Stimulated activated naive B cell treated with anti-CD40 and anti-IgM and Interleukin-4, amounts not matched to agents 10 μg/mL and 1 μg/mL and 100 μg/mL, for 72 hours (primary cell): ENCODE data around the gene C19orf25.
A peak's percentile ranks its signal among the peaks of the same experiment; 100 is the strongest.

Experiments
- ATAC-seq, 2 donors: fragments of 150-1000 bp; cut with Tn5 transposase; replicated peaks; 2 replicates each; pipeline ENCODE4 v1.10.0; 2021; ENCODE audit warnings: moderate library complexity in 1 of 2
- DNase-seq: peaks from one replicate; pipeline ENCODE4 v3.0.0; 2021
- H3K27ac Mint-ChIP-seq: one replicate; pipeline ENCODE4 v1.8.0; 2022; ENCODE audit warnings: mild to moderate bottlenecking, mixed read lengths
- H3K27me3 Mint-ChIP-seq, 2 donors: one replicate each; pipeline ENCODE4 v1.8.0; 2022; ENCODE audit warnings: mixed read lengths in 2 of 2
- H3K36me3 Mint-ChIP-seq, 2 donors: one replicate each; pipeline ENCODE4 v1.8.0; 2022; ENCODE audit warnings: mixed read lengths in 2 of 2, mild to moderate bottlenecking in 1 of 2
- H3K4me1 Mint-ChIP-seq, 2 donors: one replicate each; pipeline ENCODE4 v1.8.0; 2022; ENCODE audit warnings: mixed read lengths in 2 of 2, mild to moderate bottlenecking in 1 of 2
- H3K4me3 Mint-ChIP-seq, 2 donors: one replicate each; pipeline ENCODE4 v1.8.0; 2022; ENCODE audit warnings: mild to moderate bottlenecking in 2 of 2, mixed read lengths in 2 of 2, moderate library complexity in 1 of 2
- H3K9me3 Mint-ChIP-seq, 2 donors: one replicate each; pipeline ENCODE4 v1.8.0; 2022; ENCODE audit warnings: mixed read lengths in 2 of 2, mild to moderate bottlenecking in 1 of 2

C19orf25 gene

GRCh38 chr19:1471515-1472160 is 7.4 kb downstream of the C19orf25 start:
- H3K27me3 Mint-ChIP-seq: peaks cover 12 to 16% of the 10 kb centered on the region in 2 donors
- ATAC-seq (peak; percentile 3 to 22), DNase-seq (no peak)
- H3K4me3 Mint-ChIP-seq: peak overlapping the region in 1 of 2 donors; percentile 79
- peaks cover 18 to 43% of the 10 kb centered on the region in 2 donors for H3K4me1 Mint-ChIP-seq
- H3K36me3 Mint-ChIP-seq: peaks cover 18 to 24% of the 10 kb centered on the region in 2 donors
- H3K9me3 Mint-ChIP-seq: no peaks in the 10 kb centered on the region
- no peak overlapping the region for H3K27ac Mint-ChIP-seq

DNA sequence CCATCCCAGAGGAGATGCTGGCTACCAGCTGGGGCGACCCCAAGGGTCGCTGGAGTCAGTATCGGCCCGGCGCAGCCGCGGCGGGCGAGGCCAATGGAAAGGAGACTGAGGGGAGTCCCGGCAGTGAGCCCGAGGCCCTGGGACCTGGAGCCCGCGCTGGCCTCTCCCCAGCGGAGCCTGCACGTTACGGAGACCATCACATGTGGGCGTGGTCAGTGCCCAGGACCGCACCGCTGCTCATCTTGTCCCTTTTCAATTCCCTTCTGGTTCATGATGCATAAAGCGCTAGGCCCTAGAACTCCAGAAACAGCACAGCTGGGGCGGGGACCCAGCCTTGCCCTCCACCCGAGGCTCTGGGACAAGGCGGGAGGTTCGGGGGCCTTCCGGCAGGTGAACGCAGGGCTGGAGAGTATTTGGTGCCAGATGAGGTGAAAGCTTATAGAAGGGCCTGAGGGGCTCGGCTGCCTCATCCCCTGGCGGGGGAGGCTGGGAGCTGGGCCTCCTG is 8.0 kb downstream of the C19orf25 start:
- Mint-ChIP-seq H3K9me3 (no peaks in the 10 kb centered on the region), H3K4me3 (peak overlapping the region; percentile 66 to 79), H3K27ac (peak overlapping the region; percentile 67), H3K27me3 (peaks cover 12 to 18% of the 10 kb centered on the region in 2 donors), H3K36me3 (peaks cover 18% of the 10 kb centered on the region in 2 donors), H3K4me1 (peaks cover 19 to 40% of the 10 kb centered on the region in 2 donors)
- DNase-seq (no peak), ATAC-seq (peak; percentile 56 to 57)

DNA sequence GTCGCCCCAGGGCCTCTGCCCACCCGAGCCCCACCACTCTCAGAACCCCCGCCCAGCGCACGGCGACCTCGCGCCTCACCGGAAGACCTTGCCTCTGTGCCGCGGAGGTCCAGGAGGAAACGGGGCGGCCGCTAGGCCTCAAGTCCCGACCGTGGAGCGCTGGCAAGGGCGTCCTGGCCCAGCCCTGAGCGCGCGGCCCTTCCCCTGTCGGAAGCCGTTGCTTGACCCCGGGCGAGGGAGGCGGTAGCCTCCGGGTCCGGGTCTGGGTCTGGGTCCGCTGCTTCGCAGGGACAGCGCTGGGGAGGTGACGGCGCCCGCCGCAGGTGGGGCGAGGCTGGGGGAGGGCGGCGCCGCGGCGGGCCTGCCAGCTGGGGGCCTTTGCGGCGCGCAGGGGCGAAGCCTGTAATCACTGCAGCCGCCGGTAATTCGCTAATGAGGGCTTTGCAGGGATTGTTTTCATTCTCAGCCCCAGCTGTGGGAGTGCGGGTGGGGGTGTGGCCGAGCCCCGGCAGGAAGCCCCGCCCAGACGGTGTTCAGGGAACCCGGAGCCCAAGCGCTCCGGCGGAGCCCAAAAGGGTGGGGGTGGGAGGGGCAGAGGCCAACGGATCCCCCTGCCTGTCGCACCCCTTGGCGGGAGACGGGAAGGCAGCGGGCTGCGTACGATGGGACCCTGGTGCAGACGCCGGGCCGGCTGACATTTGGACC is 8.6 kb downstream of the C19orf25 start:
- Mint-ChIP-seq H3K4me1 (peaks cover 19 to 40% of the 10 kb centered on the region in 2 donors), H3K36me3 (peaks cover 15 to 16% of the 10 kb centered on the region in 2 donors), H3K27ac (peak overlapping the region; percentile 87), H3K9me3 (no peaks in the 10 kb centered on the region), H3K27me3 (peaks cover 12 to 18% of the 10 kb centered on the region in 2 donors), H3K4me3 (peak overlapping the region; percentile 79 to 83)
- ATAC-seq (peak; percentile 54 to 66), DNase-seq (no peak)

- H3K27me3 Mint-ChIP-seq: peaks cover 12 to 18% of the 10 kb centered on the region in 2 donors
- H3K36me3 Mint-ChIP-seq: peaks cover 11 to 16% of the 10 kb centered on the region in 2 donors
- H3K9me3 Mint-ChIP-seq: no peaks in the 10 kb centered on the region
- H3K27ac Mint-ChIP-seq: peak overlapping the region; percentile 87
- H3K4me1 Mint-ChIP-seq: peaks cover 19 to 40% of the 10 kb centered on the region in 2 donors
- ATAC-seq (peak in 1 of 2 donors; percentile 0), DNase-seq (no peak)
- peak overlapping the region; percentile 79 to 83 for H3K4me3 Mint-ChIP-seq
These were observed 9.0 kb downstream of the C19orf25 start for GRCh38 chr19:1470055-1470304.

DNA sequence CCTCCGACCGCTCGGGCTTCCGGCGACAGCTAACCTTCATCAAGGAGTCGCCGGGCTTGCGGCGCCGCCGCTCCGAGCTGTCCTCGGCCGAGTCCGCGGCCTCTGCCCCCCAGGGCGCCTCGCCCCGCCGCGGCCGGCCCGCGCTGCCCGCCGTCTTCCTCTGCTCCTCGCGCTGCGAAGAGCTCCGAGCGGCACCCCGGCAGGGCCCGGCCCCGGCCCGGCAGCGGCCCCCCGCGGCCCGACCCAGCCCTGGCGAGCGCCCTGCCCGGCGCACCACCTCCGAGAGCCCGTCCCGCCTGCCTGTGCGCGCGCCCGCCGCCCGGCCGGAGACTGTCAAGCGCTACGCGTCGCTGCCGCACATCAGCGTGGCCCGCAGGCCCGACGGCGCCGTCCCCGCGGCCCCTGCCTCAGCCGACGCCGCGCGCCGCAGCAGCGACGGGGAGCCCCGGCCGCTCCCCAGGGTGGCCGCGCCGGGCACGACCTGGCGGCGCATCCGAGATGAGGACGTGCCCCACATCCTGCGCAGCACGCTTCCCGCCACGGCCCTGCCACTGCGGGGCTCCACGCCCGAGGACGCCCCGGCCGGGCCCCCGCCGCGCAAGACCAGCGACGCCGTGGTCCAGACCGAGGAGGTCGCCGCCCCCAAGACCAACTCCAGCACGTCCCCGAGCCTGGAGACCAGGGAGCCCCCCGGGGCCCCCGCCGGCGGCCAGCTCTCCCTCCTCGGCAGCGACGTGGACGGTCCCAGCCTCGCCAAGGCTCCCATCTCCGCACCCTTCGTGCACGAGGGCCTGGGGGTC is 9.6 kb downstream of the C19orf25 start:
- Mint-ChIP-seq H3K27ac (no peak overlapping the region), H3K9me3 (no peaks in the 10 kb centered on the region), H3K27me3 (peaks cover 12 to 18% of the 10 kb centered on the region in 2 donors), H3K4me1 (peaks cover 19 to 40% of the 10 kb centered on the region in 2 donors), H3K4me3 (peak overlapping the region in 1 of 2 donors; percentile 79), H3K36me3 (peaks cover 9 to 14% of the 10 kb centered on the region in 2 donors)
- DNase-seq (no peak), ATAC-seq (peak; percentile 17 to 28)

DNA sequence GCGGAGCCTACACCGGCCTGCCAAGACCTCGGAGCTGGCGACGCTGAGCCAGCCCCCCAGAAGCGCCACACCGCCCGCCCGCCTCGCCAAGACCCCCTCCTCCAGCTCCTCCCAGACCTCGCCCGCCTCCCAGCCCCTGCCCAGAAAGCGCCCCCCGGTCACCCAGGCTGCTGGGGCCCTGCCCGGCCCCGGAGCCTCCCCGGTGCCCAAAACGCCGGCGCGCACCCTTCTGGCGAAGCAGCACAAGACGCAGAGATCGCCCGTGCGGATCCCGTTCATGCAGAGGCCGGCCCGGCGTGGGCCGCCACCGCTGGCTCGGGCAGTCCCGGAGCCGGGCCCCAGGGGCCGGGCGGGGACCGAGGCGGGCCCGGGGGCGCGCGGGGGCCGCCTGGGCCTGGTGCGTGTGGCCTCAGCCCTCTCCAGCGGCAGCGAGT is 10.2 kb downstream of the C19orf25 start:
- Mint-ChIP-seq H3K27ac (no peak overlapping the region), H3K27me3 (peaks cover 12 to 18% of the 10 kb centered on the region in 2 donors), H3K9me3 (no peaks in the 10 kb centered on the region), H3K36me3 (peaks cover 6 to 8% of the 10 kb centered on the region in 2 donors), H3K4me3 (peak overlapping the region in 1 of 2 donors; percentile 48), H3K4me1 (peaks cover 19 to 40% of the 10 kb centered on the region in 2 donors)
- peak; percentile 17 to 21 for ATAC-seq
- DNase-seq: no peak

GRCh38 chr19:1468274-1468820 is 10.7 kb downstream of the C19orf25 start:
- ATAC-seq (no peak), DNase-seq (no peak)
- H3K27ac Mint-ChIP-seq: no peak overlapping the region
- peaks cover 12 to 18% of the 10 kb centered on the region in 2 donors for H3K27me3 Mint-ChIP-seq
- H3K9me3 Mint-ChIP-seq: no peaks in the 10 kb centered on the region
- H3K4me3 Mint-ChIP-seq: peak overlapping the region; percentile 44 to 56
- peaks cover 17 to 36% of the 10 kb centered on the region in 2 donors for H3K4me1 Mint-ChIP-seq
- peaks cover 4 to 5% of the 10 kb centered on the region in 2 donors for H3K36me3 Mint-ChIP-seq

GRCh38 chr19:1467490-1468273 is 11.3 kb downstream of the C19orf25 start:
- ATAC-seq: no peak
- Mint-ChIP-seq H3K27me3 (peaks cover 12 to 18% of the 10 kb centered on the region in 2 donors), H3K36me3 (peaks cover 1 to 2% of the 10 kb centered on the region in 2 donors), H3K27ac (no peak overlapping the region), H3K4me3 (peak overlapping the region in 1 of 2 donors; percentile 56), H3K9me3 (no peaks in the 10 kb centered on the region), H3K4me1 (peaks cover 14 to 33% of the 10 kb centered on the region in 2 donors)
- no peak for DNase-seq

GRCh38 chr19:1467215-1467489 is 11.9 kb downstream of the C19orf25 start:
- Mint-ChIP-seq H3K27ac (no peak overlapping the region), H3K9me3 (no peaks in the 10 kb centered on the region)
- no peak for ATAC-seq

DNA sequence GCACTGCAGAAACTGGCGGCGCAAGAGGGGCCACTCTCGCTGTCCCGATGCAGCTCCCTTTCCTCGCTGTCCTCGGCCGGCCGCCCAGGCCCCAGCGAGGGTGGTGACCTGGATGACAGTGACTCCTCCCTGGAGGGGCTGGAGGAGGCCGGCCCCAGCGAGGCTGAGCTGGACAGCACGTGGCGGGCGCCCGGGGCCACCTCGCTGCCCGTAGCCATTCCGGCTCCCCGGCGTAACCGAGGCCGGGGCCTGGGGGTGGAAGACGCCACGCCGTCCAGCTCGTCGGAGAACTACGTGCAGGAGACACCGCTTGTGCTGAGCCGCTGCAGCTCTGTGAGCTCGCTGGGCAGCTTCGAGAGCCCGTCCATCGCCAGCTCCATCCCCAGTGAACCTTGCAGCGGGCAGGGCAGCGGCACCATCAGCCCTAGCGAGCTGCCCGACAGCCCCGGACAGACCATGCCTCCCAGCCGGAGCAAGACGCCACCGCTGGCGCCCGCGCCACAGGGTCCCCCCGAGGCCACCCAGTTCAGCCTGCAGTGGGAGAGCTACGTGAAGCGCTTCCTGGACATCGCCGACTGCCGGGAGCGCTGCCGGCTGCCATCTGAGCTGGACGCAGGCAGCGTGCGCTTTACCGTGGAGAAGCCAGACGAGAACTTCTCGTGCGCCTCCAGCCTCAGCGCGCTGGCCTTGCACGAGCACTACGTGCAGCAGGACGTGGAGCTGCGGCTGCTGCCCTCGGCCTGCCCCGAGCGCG is 12.4 kb downstream of the C19orf25 start:
- peak overlapping the region; percentile 25 for H3K27ac Mint-ChIP-seq

More at GRCh38 chr19:1467215-1467489, 11.9 kb downstream of the C19orf25 start:
- Mint-ChIP-seq H3K4me1 (peaks cover 13 to 28% of the 10 kb centered on the region in 2 donors), H3K36me3 (peaks cover 1 to 2% of the 10 kb centered on the region in 2 donors), H3K27me3 (peaks cover 10 to 18% of the 10 kb centered on the region in 2 donors), H3K4me3 (peak overlapping the region in 1 of 2 donors; percentile 28)
- no peak for DNase-seq

DNA sequence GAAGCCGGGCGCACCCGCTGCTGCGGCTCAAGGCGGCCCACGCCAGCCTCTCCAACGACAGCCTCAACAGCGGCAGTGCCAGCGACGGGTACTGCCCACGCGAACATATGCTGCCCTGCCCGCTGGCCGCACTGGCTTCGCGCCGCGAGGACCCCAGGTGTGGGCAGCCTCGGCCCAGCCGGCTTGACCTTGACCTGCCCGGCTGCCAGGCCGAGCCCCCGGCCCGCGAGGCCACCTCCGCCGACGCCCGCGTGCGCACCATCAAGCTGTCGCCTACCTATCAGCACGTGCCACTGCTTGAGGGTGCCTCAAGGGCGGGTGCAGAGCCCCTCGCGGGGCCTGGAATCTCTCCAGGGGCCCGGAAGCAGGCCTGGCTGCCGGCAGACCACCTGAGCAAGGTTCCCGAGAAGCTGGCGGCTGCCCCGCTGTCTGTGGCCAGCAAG is 13.0 kb downstream of the C19orf25 start:
- H3K36me3 Mint-ChIP-seq: peaks cover 1 to 2% of the 10 kb centered on the region in 2 donors
- H3K4me1 Mint-ChIP-seq: peaks cover 7 to 17% of the 10 kb centered on the region in 2 donors
- DNase-seq (no peak), ATAC-seq (no peak)
- H3K27me3 Mint-ChIP-seq: peaks cover 4 to 12% of the 10 kb centered on the region in 2 donors
- no peak overlapping the region for H3K4me3 Mint-ChIP-seq
- H3K27ac Mint-ChIP-seq: no peak overlapping the region
- no peaks in the 10 kb centered on the region for H3K9me3 Mint-ChIP-seq

More for the DNA sequence above, 12.4 kb downstream of the C19orf25 start:
- Mint-ChIP-seq H3K27me3 (peaks cover 5 to 13% of the 10 kb centered on the region in 2 donors), H3K4me3 (peak overlapping the region in 1 of 2 donors; percentile 14), H3K36me3 (peaks cover 1 to 2% of the 10 kb centered on the region in 2 donors), H3K4me1 (peaks cover 9 to 23% of the 10 kb centered on the region in 2 donors), H3K9me3 (no peaks in the 10 kb centered on the region)
- DNase-seq (no peak), ATAC-seq (no peak)

DNA sequence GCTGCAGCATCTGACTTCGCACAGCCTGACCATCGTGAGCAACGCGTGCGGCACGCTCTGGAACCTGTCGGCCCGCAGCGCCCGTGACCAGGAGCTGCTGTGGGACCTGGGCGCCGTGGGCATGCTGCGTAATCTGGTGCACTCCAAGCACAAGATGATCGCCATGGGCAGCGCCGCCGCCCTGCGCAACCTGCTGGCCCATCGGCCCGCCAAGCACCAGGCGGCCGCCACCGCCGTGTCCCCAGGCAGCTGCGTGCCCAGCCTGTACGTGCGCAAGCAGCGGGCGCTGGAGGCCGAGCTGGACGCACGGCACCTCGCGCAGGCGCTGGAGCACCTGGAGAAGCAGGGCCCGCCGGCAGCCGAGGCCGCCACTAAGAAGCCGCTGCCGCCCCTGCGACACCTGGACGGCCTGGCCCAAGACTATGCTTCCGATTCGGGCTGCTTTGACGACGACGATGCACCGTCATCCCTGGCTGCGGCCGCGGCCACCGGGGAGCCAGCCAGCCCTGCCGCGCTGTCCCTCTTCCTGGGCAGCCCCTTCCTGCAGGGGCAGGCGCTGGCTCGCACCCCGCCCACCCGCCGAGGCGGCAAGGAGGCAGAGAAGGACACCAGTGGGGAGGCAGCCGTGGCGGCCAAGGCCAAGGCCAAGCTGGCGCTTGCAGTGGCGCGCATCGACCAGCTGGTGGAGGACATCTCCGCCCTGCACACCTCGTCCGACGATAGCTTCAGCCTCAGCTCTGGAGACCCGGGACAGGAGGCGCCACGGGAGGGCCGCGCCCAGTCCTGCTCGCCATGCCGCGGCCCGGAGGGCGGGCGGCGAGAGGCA is 13.6 kb downstream of the C19orf25 start:
- Mint-ChIP-seq H3K36me3 (peaks cover 1 to 2% of the 10 kb centered on the region in 2 donors), H3K9me3 (no peaks in the 10 kb centered on the region), H3K27ac (no peak overlapping the region), H3K4me1 (peaks cover 6 to 12% of the 10 kb centered on the region in 2 donors), H3K27me3 (peaks cover 4 to 12% of the 10 kb centered on the region in 2 donors), H3K4me3 (peak overlapping the region in 1 of 2 donors; percentile 19)
- ATAC-seq (peak in 1 of 2 donors; percentile 37), DNase-seq (no peak)
